ENCODE results near the gene KHDC1L.
"Not testable (repeated sequence)": the region's sequence is repeated elsewhere in the genome, so short reads cannot be mapped to it uniquely, and the experiment has no call there.

KHDC1L gene

GRCh38 chr6:73204252-73204651, 21.0 kb downstream of the KHDC1L start:
- no peak for DNase-seq

GRCh38 chr6:73203098-73203497, 22.2 kb downstream of the KHDC1L start:
- DNase-seq: no peak

- no peak for DNase-seq
Observed at GRCh38 chr6:73200735-73201134, 24.6 kb downstream of the KHDC1L start.

- no peak for DNase-seq
Observed at GRCh38 chr6:73200247-73200646, 25.0 kb downstream of the KHDC1L start.

GRCh38 chr6:73194744-73195143, 30.6 kb downstream of the KHDC1L start:
- DNase-seq: no peak

- DNase-seq: not testable (repeated sequence)
Observed at GRCh38 chr6:73193302-73193701, 32.0 kb downstream of the KHDC1L start.

- DNase-seq: no peak
Observed at GRCh38 chr6:73182021-73182607, 43.2 kb downstream of the KHDC1L start.

- peak; percentile 28 for DNase-seq
Observed at GRCh38 chr6:73180763-73181619, 44.3 kb downstream of the KHDC1L start.

- DNase-seq: no peak
Observed at GRCh38 chr6:73180076-73180738, 45.1 kb downstream of the KHDC1L start.

- DNase-seq: no peak
Observed at GRCh38 chr6:73177221-73177944, 47.9 kb downstream of the KHDC1L start.

GRCh38 chr6:73176057-73176456, 49.2 kb downstream of the KHDC1L start:
- no peak for DNase-seq

GRCh38 chr6:73174646-73175045, 50.6 kb downstream of the KHDC1L start:
- DNase-seq: no peak

All from NCI-H2029 (cell line).